Superior temporal gyrus (tissue), 1 donor: ENCODE results near the gene CBL.
"Not testable (repeated sequence)": the region's sequence is repeated elsewhere in the genome, so short reads cannot be mapped to it uniquely, and the experiment has no call there.

Source experiments
- DNase-seq: peaks from one replicate; pipeline ENCODE4 v3.0.0-alpha.2; 2016; ENCODE audit errors: extremely low spot score

The CBL gene

GRCh38 chr11:119205574-119206510 lies at the start of gene CBL:
Gene CBL (plus strand): TSS chr11:119206339. CDS start chr11:119206418, 79 bp downstream.
- DNase-seq = peak; percentile 95

GRCh38 chr11:119156496-119156895 lies 49.6 kb upstream of the CBL start:
- DNase-seq = no peak

GRCh38 chr11:119157063-119157462 lies 49.1 kb upstream of the CBL start:
- DNase-seq = no peak

GRCh38 chr11:119158467-119158866 lies 47.7 kb upstream of the CBL start:
- DNase-seq = no peak

- no peak for DNase-seq
Measured at GRCh38 chr11:119160151-119160550, 46.0 kb upstream of the CBL start.

- no peak for DNase-seq
Measured at GRCh38 chr11:119161871-119162270, 44.3 kb upstream of the CBL start.

GRCh38 chr11:119166368-119167076 lies 39.6 kb upstream of the CBL start:
- no peak for DNase-seq

GRCh38 chr11:119167077-119167458 lies 39.1 kb upstream of the CBL start:
- DNase-seq = not testable (repeated sequence)

GRCh38 chr11:119167933-119168332 lies 38.2 kb upstream of the CBL start:
- DNase-seq = no peak

GRCh38 chr11:119168471-119169281 lies 37.5 kb upstream of the CBL start, which contains the start of gene NLRX1:
Gene NLRX1 (plus strand): TSS chr11:119168725. CDS start chr11:119171404, 2,679 bp downstream.
- peak; percentile 75 for DNase-seq

- DNase-seq = peak; percentile 15
Measured at GRCh38 chr11:119169282-119169719, 36.8 kb upstream of the CBL start.

- no peak for DNase-seq
Measured at GRCh38 chr11:119172513-119172912, 33.6 kb upstream of the CBL start.

GRCh38 chr11:119173453-119173852 lies 32.7 kb upstream of the CBL start:
- DNase-seq = no peak

GRCh38 chr11:119175493-119176077 lies 30.6 kb upstream of the CBL start:
- DNase-seq = no peak

- no peak for DNase-seq
Measured at GRCh38 chr11:119178166-119178680, 27.9 kb upstream of the CBL start.

GRCh38 chr11:119179342-119179741 lies 26.8 kb upstream of the CBL start:
- DNase-seq = no peak

GRCh38 chr11:119179983-119180382 lies 26.2 kb upstream of the CBL start:
- no peak for DNase-seq

GRCh38 chr11:119180729-119181676 lies 25.1 kb upstream of the CBL start:
- no peak for DNase-seq

- DNase-seq = no peak
Measured at GRCh38 chr11:119181677-119182412, 24.3 kb upstream of the CBL start.
